IPS-18a (cell line): Measurements from ENCODE around the gene ADORA1.

Experiments
- H3K27ac ChIP-seq: one replicate; pipeline ENCODE4 v1.5.1; 2013; ENCODE audit warnings: low read length
- H3K27me3 ChIP-seq: one replicate; pipeline ENCODE4 v1.6.1; 2013; ENCODE audit warnings: mild to moderate bottlenecking, low read length; ENCODE audit not compliant: control insufficient read depth, insufficient read depth
- H3K36me3 ChIP-seq: one replicate; pipeline ENCODE4 v1.6.1; 2013; ENCODE audit warnings: low read depth, low read length; ENCODE audit not compliant: control insufficient read depth
- H3K4me1 ChIP-seq: one replicate; pipeline ENCODE4 v1.6.1; 2013; ENCODE audit warnings: low read depth, low read length; ENCODE audit not compliant: control insufficient read depth
- H3K4me3 ChIP-seq: one replicate; pipeline ENCODE4 v1.5.1; 2013; ENCODE audit warnings: low read length
- H3K9ac ChIP-seq: one replicate; pipeline ENCODE4 v1.6.1; 2013; ENCODE audit warnings: mild to moderate bottlenecking, low read length, moderate library complexity
- H3K9me3 ChIP-seq: one replicate; pipeline ENCODE4 v1.6.1; 2013; ENCODE audit warnings: low read depth, low read length; ENCODE audit not compliant: control insufficient read depth

The ADORA1 gene

DNA sequence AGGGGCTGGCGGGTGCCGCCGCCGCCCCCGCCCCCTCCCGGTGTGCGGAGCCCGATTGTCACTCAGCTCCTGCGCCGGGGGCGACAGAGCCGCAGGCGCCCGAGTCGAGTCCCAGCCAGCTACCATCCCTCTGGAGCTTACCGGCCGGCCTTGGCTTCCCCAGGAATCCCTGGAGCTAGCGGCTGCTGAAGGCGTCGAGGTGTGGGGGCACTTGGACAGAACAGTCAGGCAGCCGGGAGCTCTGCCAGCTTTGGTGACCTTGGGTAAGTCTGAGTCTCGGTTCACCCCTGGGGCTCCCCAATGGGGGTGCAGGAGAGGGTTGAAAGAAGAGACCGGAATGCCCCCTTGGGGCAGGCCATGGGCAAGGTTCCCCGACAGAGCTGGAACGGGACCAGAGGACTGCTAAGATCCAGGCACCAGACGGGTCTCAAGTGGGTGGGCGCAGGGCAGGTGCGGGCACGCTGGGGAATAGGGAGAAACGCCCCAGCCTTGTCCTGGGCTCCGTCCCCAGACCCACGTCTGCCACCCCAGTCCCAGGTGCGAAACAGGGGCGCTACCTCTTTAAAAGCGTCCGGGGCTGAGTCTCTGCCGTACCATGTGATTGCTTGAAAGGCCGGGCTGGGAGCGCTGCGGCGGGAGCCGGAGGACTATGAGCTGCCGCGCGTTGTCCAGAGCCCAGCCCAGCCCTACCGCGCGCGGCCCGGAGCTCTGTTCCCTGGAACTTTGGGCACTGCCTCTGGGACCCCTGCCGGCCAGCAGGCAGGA lies at the start of gene ADORA1:
ADORA1 (plus strand) TSS at position 61 of the 765 bp plus-strand sequence. CDS start 1,116 bp downstream, outside the sequence.
- Histone ChIP-seq H3K9ac (peak within 1 kb of the TSS; percentile 23), H3K27ac (no peak within 1 kb of the TSS), H3K36me3 (no peaks in the 10 kb centered on the region), H3K4me3 (peak within 1 kb of the TSS; percentile 61), H3K4me1 (peaks cover 16% of the 10 kb centered on the region), H3K27me3 (peaks cover 35% of the 10 kb centered on the region), H3K9me3 (no peaks in the 10 kb centered on the region)

- Histone ChIP-seq H3K27me3 (peaks cover 50% of the 10 kb centered on the region), H3K36me3 (no peaks in the 10 kb centered on the region), H3K4me3 (no peak overlapping the region), H3K9me3 (no peaks in the 10 kb centered on the region), H3K9ac (no peak overlapping the region), H3K4me1 (peaks cover 15% of the 10 kb centered on the region), H3K27ac (no peak overlapping the region)
These were observed 49.6 kb upstream of the ADORA1 start for GRCh38 chr1:203077956-203078355.

GRCh38 chr1:203078478-203078877 lies 49.0 kb upstream of the ADORA1 start:
- Histone ChIP-seq H3K27me3 (peaks cover 47% of the 10 kb centered on the region), H3K36me3 (no peaks in the 10 kb centered on the region), H3K4me3 (no peak overlapping the region), H3K9ac (no peak overlapping the region), H3K4me1 (peaks cover 15% of the 10 kb centered on the region), H3K9me3 (no peaks in the 10 kb centered on the region), H3K27ac (no peak overlapping the region)

GRCh38 chr1:203080456-203080855 lies 47.1 kb upstream of the ADORA1 start:
- no peak overlapping the region for H3K9ac ChIP-seq
- H3K4me1 ChIP-seq: peaks cover 15% of the 10 kb centered on the region
- no peaks in the 10 kb centered on the region for H3K9me3 ChIP-seq
- H3K27me3 ChIP-seq: peaks cover 27% of the 10 kb centered on the region
- no peak overlapping the region for H3K27ac ChIP-seq
- H3K36me3 ChIP-seq: no peaks in the 10 kb centered on the region
- no peak overlapping the region for H3K4me3 ChIP-seq

DNA sequence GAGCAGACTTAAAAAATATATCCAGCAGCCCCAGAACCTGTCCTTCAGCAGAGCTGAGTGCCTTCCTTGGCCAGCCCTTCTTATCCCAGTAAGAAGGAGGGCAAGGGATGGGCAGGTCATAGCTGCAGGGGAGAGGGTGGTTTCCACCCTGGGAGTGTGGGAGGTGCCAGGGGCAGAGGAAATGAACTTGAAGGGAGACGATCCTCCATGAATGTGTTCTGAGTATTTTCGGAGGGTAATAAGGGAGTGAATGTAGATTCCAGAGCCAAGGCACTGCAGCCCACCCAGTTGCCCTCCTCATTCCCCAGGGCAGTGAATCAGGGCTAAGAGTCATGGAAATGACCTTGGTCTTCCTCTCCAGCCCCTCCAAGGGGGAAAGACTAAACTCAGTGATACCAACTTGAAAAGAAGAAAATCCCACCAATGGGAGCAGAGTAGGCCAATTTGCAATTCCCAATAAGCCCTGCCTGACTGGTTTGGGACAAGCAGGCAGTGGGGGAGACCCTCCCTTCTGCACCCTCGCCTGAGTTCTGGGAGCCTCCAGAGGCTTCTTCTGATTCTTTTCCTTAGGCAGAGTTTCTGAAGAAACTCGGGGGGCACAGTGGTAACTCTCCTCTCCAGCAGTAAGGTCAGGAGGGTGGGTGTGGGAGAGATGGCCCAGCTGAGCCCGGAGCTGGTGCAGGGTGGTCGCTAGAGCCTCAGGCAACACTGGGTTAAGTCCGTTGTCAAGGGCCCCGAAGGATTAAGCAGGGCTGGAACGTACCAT lies 45.9 kb upstream of the ADORA1 start:
- Histone ChIP-seq H3K4me3 (no peak overlapping the region), H3K4me1 (peaks cover 15% of the 10 kb centered on the region), H3K36me3 (no peaks in the 10 kb centered on the region), H3K9me3 (no peaks in the 10 kb centered on the region), H3K27ac (no peak overlapping the region), H3K9ac (no peak overlapping the region), H3K27me3 (peaks cover 15% of the 10 kb centered on the region)

GRCh38 chr1:203082231-203082505 lies 45.4 kb upstream of the ADORA1 start:
- Histone ChIP-seq H3K36me3 (no peaks in the 10 kb centered on the region), H3K9ac (no peak overlapping the region), H3K27ac (no peak overlapping the region), H3K4me1 (peaks cover 15% of the 10 kb centered on the region), H3K4me3 (no peak overlapping the region), H3K9me3 (no peaks in the 10 kb centered on the region), H3K27me3 (peaks cover 10% of the 10 kb centered on the region)

GRCh38 chr1:203082571-203083462 lies 44.7 kb upstream of the ADORA1 start:
- no peaks in the 10 kb centered on the region for H3K36me3 ChIP-seq
- H3K4me1 ChIP-seq: peaks cover 15% of the 10 kb centered on the region
- H3K9me3 ChIP-seq: no peaks in the 10 kb centered on the region
- H3K4me3 ChIP-seq: no peak overlapping the region
- H3K9ac ChIP-seq: no peak overlapping the region
- H3K27me3 ChIP-seq: peaks cover 4% of the 10 kb centered on the region
- no peak overlapping the region for H3K27ac ChIP-seq

DNA sequence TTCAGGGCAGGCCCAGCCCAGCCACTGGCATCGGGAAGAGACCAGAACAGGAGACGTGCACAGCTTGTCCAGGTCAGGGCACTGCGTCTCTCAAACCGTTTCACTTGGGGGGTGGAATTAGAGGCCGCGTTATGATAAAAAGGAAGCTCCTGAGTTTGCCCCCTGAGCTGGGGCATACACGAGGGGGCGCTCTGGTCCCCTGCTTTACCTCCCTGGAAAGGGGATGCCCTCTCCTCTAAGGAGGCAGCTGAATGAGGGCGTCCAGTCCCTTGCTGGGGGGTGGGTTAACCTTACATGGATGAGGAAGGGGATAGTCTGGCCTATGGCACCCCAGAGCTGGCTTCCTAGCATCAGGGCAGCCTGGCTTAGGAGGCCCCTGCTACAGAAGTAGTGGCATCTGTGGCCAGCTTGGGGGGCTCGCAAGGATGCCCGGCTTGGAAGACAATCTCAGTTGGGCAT lies 44.0 kb upstream of the ADORA1 start:
- Histone ChIP-seq H3K36me3 (no peaks in the 10 kb centered on the region), H3K27ac (no peak overlapping the region), H3K9ac (no peak overlapping the region), H3K9me3 (no peaks in the 10 kb centered on the region), H3K4me1 (peaks cover 15% of the 10 kb centered on the region), H3K27me3 (no peaks in the 10 kb centered on the region), H3K4me3 (no peak overlapping the region)

DNA sequence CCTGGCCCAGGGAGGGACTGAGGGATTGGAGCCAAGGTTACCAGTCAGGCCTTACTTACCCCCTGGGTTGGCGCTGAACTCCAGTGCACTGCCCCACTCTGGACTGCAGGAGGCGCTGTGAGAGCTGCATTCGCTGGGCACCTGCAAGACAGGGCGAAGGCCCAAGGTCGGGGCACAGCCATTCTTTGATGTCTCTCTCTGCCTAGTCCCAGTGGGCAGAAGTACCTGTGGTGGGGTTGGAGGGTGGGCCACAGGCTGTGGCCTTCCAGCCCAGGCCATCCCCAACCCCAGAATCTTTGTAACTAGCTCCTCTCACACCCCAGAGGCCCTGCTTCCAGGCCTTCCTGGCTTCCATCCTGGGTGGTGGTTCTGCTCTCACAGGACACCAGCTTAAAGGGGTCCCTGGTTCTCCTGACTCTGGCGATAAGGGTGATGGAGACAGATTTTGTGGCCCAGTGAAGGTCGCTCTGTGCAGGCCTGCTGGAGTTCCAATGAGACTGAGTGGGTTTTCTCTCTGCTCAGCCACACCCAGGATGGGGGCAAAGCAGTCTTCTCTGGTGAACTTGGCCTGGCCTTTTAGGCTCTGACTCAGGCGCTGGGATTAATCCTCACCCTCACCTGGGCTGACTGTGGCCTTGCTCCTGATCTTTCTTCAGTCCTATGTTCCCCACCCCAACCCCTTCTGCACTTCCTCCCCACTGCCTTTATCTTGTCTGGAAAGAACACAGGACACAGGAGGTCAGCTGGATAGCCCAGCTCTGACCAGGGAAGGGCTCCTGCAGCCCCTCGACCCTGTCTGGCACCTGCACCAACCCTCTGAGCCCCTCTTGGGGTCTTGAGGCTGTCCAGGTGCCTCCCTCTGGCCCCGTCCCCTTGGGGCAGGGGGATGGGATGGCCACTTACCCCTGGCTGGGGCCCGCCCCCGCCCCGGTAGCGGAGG lies 42.7 kb upstream of the ADORA1 start:
- no peak overlapping the region for H3K4me3 ChIP-seq
- H3K9ac ChIP-seq: no peak overlapping the region
- H3K9me3 ChIP-seq: no peaks in the 10 kb centered on the region
- no peak overlapping the region for H3K27ac ChIP-seq
- H3K27me3 ChIP-seq: no peaks in the 10 kb centered on the region
- no peaks in the 10 kb centered on the region for H3K36me3 ChIP-seq
- peaks cover 19% of the 10 kb centered on the region for H3K4me1 ChIP-seq

DNA sequence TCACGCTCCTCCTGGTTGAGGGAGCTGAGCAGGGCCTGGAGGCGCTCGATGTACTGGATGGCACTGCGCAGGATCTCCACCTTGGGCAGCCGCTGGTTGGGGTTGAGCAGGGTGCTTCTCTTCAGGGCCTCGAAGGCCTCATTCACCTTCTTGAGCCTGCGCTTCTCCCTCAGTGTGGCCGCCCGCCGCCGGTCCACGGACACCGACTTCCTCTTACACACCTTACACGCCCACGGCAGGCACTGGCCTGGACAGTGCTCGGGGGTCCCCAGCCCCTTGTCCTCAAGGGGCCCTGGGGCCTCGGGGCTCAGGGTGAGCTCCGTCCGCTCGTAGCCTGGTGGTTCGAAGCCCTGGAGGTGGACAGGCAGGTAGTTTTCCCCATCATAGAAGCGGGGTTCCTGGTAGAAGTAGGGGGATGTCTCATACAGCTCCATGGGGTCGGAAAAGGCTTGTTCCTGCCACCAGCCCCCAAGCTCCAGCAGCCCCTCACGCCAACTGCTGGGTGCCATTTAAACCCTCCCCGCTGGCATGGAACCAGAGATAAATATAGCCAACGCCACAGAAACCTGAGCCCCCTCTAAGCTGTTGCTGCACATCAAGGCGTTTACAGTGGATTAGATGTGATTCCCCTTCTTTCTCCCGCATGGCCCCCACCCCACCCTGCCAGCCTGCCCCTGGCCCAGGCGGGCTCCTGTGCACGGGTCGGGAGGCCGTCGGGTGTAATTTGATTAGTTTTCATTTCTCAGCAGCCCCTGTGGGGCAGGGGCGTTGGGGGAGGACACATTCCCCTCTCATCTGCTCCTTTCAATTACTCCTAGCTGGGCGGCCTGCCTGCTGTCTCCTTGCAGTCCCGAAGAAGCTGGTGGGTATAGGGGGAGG lies 41.8 kb upstream of the ADORA1 start, which contains the start of gene MYOG:
MYOG (minus strand) TSS at position 485 of the 879 bp plus-strand sequence; CDS start at position 434, 51 bp downstream.
- no peaks in the 10 kb centered on the region for H3K36me3 ChIP-seq
- H3K9me3 ChIP-seq: no peaks in the 10 kb centered on the region
- H3K9ac ChIP-seq: no peak within 1 kb of the TSS
- H3K27ac ChIP-seq: no peak within 1 kb of the TSS
- no peaks in the 10 kb centered on the region for H3K27me3 ChIP-seq
- H3K4me3 ChIP-seq: no peak within 1 kb of the TSS
- H3K4me1 ChIP-seq: peaks cover 21% of the 10 kb centered on the region
